Inferior parietal cortex (tissue), 1 donor: ENCODE measurements around the gene TBC1D24.
A peak's percentile ranks its signal among the peaks of the same experiment; 100 is the strongest.

ENCODE experiments used
- DNase-seq: peaks from one replicate; pipeline ENCODE4 v3.0.0-alpha.2; 2016; ENCODE audit errors: extremely low spot score

The TBC1D24 gene

GRCh38 chr16:2499454-2499853 lies 24.5 kb downstream of the TBC1D24 start:
- DNase-seq, result no peak

GRCh38 chr16:2499890-2500429 lies 25.0 kb downstream of the TBC1D24 start:
- DNase-seq, result no peak

- no peak for DNase-seq
Observed at GRCh38 chr16:2500430-2500917, 25.5 kb downstream of the TBC1D24 start.

- DNase-seq, result peak; percentile 82
Observed at GRCh38 chr16:2500918-2501750, 26.2 kb downstream of the TBC1D24 start.

GRCh38 chr16:2501946-2502895 lies 27.3 kb downstream of the TBC1D24 start:
- DNase-seq, result no peak

GRCh38 chr16:2505695-2506094 lies 30.8 kb downstream of the TBC1D24 start:
- DNase-seq, result no peak

- no peak for DNase-seq
Observed at GRCh38 chr16:2507052-2507659, 32.2 kb downstream of the TBC1D24 start.

GRCh38 chr16:2507665-2508064 lies 32.7 kb downstream of the TBC1D24 start:
- DNase-seq, result no peak

- DNase-seq, result no peak
Observed at GRCh38 chr16:2508722-2509400, 33.9 kb downstream of the TBC1D24 start.

- no peak for DNase-seq
Observed at GRCh38 chr16:2511128-2511800, 36.3 kb downstream of the TBC1D24 start.

GRCh38 chr16:2511996-2512734 lies 37.2 kb downstream of the TBC1D24 start:
- DNase-seq, result no peak

- no peak for DNase-seq
Observed at GRCh38 chr16:2512735-2513404, 37.9 kb downstream of the TBC1D24 start.

GRCh38 chr16:2513405-2514332 lies 38.7 kb downstream of the TBC1D24 start, which contains the start of gene ATP6V0C:
Gene ATP6V0C, plus strand, starts transcription at chr16:2513952. Its CDS starts 152 bp downstream, at chr16:2514104.
- peak; percentile 89 for DNase-seq

- no peak for DNase-seq
Observed at GRCh38 chr16:2514333-2515179, 39.6 kb downstream of the TBC1D24 start.

- no peak for DNase-seq
Observed at GRCh38 chr16:2515180-2515851, 40.4 kb downstream of the TBC1D24 start.
